ENCODE measurements around the gene PSRC1. TPM values are rescaled to one million over a fixed set of nuclear protein-coding genes. Genes with fewer than 3 reads are reported as not detected.
A peak's percentile ranks its signal among the peaks of the same experiment; 100 is the strongest.

The PSRC1 gene
- total and polyA plus RNA-seq, 12 donors = 0.34 to 2.9 (median 0.73) TPM

DNA sequence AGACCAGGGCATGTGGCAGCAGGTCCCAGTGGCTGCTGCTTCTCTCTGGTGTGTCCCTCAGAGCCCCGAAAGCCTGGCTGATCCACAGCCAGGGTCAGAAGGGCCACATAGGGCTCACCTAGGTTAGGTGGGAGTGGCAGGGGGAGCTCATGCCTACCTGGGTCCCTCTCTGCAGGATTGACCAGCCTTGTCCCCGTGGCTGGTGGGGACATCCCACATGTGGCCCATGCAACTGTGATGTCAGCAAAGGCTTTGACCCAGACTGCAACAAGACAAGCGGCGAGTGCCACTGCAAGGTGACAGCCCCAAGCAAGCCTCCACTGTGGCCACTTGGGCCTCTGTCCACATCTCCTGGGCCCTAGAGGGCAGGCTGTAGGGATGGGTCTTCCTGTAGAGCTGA, 17.9 kb downstream of the PSRC1 start:
- Histone ChIP-seq H3K27ac (no peak overlapping the region), H3K27me3 (no peaks in the 10 kb centered on the region), H3K4me1 (peaks cover 0 to 11% (median 0%) of the 10 kb centered on the region in 9 donors), H3K36me3 (no peaks in the 10 kb centered on the region), H3K9me3 (no peaks in the 10 kb centered on the region), H3K4me3 (no peak overlapping the region)
- intact Hi-C loops (cut with DNase I) = loop anchor here in 1 of 10 donors (10.0 kb wide), 1 partner anchor 270 kb away; the partner anchor contains the start of gene GPR61
- WGBS, 2 donors = 93 to 94% methylated on average over 4 of the region's 4 CpGs
- TF ChIP-seq, protein P1, sequence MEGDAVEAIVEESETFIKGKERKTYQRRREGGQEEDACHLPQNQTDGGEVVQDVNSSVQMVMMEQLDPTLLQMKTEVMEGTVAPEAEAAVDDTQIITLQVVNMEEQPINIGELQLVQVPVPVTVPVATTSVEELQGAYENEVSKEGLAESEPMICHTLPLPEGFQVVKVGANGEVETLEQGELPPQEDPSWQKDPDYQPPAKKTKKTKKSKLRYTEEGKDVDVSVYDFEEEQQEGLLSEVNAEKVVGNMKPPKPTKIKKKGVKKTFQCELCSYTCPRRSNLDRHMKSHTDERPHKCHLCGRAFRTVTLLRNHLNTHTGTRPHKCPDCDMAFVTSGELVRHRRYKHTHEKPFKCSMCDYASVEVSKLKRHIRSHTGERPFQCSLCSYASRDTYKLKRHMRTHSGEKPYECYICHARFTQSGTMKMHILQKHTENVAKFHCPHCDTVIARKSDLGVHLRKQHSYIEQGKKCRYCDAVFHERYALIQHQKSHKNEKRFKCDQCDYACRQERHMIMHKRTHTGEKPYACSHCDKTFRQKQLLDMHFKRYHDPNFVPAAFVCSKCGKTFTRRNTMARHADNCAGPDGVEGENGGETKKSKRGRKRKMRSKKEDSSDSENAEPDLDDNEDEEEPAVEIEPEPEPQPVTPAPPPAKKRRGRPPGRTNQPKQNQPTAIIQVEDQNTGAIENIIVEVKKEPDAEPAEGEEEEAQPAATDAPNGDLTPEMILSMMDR (IDR thresholded peaks at IDR 0.05) = no peak
- ATAC-seq (no peak), DNase-seq (no peak)

DNA sequence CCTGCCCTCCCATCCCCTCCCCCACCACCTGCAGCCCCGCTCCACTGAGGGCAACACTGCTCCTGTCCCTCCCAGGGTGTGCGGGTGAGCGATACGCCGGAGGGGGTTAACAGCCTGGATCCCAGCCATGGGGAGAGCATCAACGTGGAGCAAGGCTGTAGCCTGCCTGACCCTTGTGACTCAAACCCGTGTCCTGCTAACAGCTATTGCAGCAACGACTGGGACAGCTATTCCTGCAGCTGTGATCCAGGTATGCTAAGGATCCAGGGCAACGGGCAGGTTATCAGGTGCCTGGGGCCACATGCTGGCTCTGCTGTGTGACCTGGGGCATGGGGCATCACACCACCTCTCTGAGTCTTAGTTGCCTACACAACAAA, 18.6 kb downstream of the PSRC1 start:
- TF ChIP-seq, protein P1 (IDR thresholded peaks at IDR 0.05) = no peak
- WGBS, 2 donors = 78 to 83% methylated on average over 9 of the region's 9 CpGs
- peak in 1 of 8 donors; percentile 17 for ATAC-seq
- intact Hi-C loops (cut with DNase I) = loop anchor here in 6 of 10 donors (5.0 to 10.0 kb wide), 4 partner anchors 133 to 270 kb away; partner anchors contain the start of genes SORT1 (in 2 of the 6) and GPR61 (in 1 of the 6)
- no peak for DNase-seq
- Histone ChIP-seq H3K36me3 (no peaks in the 10 kb centered on the region), H3K4me1 (peaks cover 0 to 11% (median 0%) of the 10 kb centered on the region in 9 donors), H3K27me3 (no peaks in the 10 kb centered on the region), H3K4me3 (no peak overlapping the region), H3K27ac (no peak overlapping the region), H3K9me3 (no peaks in the 10 kb centered on the region)

DNA sequence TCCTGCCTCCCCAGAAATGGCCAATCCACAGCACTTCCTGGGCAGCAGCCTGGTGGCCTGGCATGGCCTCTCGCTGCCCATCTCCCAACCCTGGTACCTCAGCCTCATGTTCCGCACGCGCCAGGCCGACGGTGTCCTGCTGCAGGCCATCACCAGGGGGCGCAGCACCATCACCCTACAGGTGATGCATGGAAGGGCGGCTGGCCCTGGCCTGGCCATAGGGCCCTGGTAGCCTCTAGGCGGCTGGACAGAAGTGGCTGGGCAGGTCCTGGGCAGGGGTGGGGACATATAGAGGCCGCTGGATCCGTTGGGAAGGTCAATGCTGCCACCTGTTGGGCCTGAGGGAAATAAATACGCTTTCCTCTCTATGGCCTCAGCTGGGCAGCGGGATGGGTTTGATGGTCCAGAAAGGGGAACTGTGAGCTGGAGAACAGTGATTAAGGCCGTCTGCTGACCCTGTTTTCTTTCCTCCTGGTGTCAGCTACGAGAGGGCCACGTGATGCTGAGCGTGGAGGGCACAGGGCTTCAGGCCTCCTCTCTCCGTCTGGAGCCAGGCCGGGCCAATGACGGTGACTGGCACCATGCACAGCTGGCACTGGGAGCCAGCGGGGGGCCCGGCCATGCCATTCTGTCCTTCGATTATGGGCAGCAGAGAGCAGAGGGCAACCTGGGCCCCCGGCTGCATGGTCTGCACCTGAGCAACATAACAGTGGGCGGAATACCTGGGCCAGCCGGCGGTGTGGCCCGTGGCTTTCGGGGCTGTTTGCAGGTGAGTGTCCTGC, 19.2 kb downstream of the PSRC1 start:
- ATAC-seq (peak; percentile 80 to 90 (median 82)), DNase-seq (peak; percentile 73 to 85)
- H3K27me3 ChIP-seq = no peaks in the 10 kb centered on the region
- H3K9me3 ChIP-seq = no peaks in the 10 kb centered on the region
- H3K4me3 ChIP-seq = no peak overlapping the region
- TF ChIP-seq, protein P1 (IDR thresholded peaks at IDR 0.05) = peak; percentile 88 to 96 (median 93)
- no peak overlapping the region for H3K27ac ChIP-seq
- WGBS, 2 donors = 54 to 55% methylated on average over 29 of the region's 29 CpGs
- intact Hi-C loops (cut with DNase I) = loop anchor here in 7 of 10 donors (1.0 to 10.0 kb wide), 6 partner anchors 134 to 271 kb away; partner anchors contain the start of genes SORT1 (in 2 of the 7) and GPR61 (in 1 of the 7)
- peaks cover 0 to 2% (median 0%) of the 10 kb centered on the region in 9 donors for H3K36me3 ChIP-seq
- peaks cover 0 to 11% (median 0%) of the 10 kb centered on the region in 9 donors for H3K4me1 ChIP-seq

DNA sequence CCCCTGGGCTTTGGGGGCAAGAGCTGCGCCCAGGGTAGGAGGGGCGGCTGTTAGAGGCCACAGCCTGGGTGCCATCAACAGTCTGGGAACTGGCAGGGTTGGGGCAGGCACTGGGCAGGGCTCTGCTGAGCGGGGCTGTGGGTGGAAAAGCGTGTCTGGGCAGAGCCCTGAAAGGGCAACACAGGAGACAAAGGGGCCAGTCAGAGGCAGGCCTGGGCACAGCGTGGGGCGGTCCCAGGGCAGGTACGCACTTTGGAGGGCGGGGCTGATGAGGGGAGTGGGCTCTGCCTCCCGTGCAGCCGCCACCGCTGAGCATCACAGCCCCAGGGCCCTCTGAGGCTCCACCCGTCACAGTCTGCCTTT, 19.7 kb downstream of the PSRC1 start:
- intact Hi-C loops (cut with DNase I) = loop anchor here in 7 of 10 donors (1.0 to 10.0 kb wide), 6 partner anchors 134 to 272 kb away; partner anchors contain the start of genes SORT1 (in 2 of the 7) and GPR61 (in 1 of the 7)
- Histone ChIP-seq H3K4me1 (peaks cover 0 to 11% (median 0%) of the 10 kb centered on the region in 9 donors), H3K36me3 (peaks cover 0 to 3% (median 0%) of the 10 kb centered on the region in 9 donors), H3K27ac (no peak overlapping the region), H3K4me3 (no peak overlapping the region), H3K9me3 (no peaks in the 10 kb centered on the region), H3K27me3 (no peaks in the 10 kb centered on the region)
- TF ChIP-seq, protein P1 (IDR thresholded peaks at IDR 0.05) = no peak
- WGBS, 2 donors = 73 to 74% methylated on average over 11 to 12 of the region's 12 CpGs
- DNase-seq (no peak), ATAC-seq (peak in 5 of 8 donors; percentile 3 to 7 (median 5))

Measured in heart right ventricle (tissue), 16 donors.